HG03139 (cell line): ENCODE measurements around the gene PRUNE2.

ENCODE experiments used
- ATAC-seq: cut with Tn5 transposase; IDR thresholded peaks from one replicate; pipeline ENCODE4 v1.9.1; 2021; ENCODE audit not compliant: unreplicated experiment

PRUNE2 gene

DNA sequence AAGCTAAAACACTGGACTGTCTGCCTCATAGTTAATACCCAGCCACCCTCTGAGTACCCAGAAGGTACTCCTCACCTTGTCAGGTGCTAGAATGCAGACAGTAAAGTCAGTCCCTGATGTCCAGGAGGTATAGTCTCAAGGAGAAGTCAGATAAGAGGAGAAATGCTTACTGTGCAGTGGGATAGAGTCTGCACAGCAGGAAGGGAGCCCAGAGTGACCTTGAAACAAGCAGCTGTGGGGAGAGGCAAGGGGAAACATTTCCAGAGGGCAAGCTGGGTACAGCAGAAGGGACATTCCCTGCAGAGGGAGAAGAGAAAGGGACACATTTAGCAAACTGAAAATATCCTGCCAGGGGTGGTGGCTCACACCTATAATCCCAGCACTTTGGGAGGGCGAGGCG lies 324.2 kb downstream of the PRUNE2 start:
- ATAC-seq, result no peak

DNA sequence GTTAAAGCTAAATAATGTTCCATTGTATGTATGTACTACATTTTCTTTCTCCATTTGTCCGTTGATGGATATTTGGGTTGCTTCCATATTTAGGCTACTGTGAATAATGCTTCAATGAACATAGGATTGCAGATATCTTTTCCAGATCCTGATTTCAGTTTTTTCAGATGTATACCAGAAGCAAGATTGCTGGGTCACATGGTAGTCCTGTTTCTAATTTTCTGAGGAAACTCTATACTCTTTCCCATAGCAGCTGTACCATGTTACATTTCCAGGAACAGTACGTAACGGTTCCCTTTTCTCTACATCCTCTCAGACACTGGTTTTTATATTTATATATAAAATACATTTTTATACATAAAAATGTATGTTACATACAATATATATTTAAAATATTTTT lies 325.1 kb downstream of the PRUNE2 start:
- ATAC-seq, result no peak

DNA sequence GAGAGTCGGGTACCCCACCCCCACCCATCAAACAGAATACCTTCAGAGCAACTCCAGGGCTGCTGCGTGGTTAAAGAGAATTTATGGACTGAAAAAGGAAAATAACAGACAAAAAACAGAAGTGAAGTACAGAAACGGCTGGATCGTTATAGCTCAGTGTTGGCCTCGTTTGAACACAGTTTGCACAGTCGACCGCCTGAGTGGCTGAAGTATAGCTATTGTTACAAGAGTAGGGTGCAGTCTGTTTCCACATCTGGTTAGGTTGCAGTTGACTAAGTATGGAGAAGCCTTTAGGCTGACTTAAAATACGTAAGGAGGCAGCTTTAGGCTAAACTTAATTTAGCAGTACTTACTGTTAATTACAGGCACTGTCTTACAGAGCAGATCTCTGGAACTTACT lies 325.7 kb downstream of the PRUNE2 start:
- ATAC-seq, result no peak

GRCh38 chr9:76576344-76576743 lies 329.6 kb downstream of the PRUNE2 start:
- peak; percentile 74 for ATAC-seq

- ATAC-seq, result no peak
These were observed 330.2 kb downstream of the PRUNE2 start for GRCh38 chr9:76575761-76576160.

DNA sequence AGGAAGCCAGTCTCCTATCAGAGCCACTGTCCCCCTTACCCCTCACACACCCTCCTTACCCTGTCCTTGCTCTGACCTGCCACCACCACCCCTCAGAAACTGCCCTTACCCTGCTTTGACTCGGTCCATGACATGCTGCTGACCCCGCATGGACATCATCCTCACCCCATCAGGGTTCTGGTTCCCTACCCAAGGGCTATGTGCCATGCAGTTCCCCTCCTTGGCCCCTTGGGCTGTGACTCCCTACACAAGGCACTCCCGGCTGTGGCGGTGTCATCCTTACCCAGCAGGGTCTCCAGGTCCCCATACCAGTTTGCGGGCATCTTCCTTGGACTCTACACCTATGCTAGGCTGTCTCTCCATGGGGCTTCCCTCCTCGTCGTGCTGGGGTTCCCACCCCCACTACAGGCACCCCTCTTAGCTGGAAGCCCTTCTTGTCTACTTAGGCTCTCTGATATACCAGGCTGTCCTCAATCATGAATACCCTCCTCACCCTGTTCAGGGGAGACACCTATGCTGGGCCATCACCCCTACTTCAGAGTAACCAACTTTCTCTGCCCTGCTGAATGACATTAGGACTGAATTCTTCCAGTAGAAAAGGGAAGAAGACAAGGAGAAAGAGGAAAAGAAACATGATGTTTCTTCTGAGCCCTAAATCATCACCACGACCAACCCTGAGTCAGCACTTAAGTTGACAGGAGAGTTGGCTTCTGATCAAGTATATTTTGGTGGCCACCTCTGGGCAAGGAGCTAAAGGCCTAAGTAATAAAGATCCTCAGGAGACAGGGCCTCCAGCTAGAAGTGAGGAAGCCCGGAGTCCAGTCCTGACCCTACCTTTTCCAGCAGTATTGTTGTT lies 331.8 kb downstream of the PRUNE2 start:
- ATAC-seq, result no peak

DNA sequence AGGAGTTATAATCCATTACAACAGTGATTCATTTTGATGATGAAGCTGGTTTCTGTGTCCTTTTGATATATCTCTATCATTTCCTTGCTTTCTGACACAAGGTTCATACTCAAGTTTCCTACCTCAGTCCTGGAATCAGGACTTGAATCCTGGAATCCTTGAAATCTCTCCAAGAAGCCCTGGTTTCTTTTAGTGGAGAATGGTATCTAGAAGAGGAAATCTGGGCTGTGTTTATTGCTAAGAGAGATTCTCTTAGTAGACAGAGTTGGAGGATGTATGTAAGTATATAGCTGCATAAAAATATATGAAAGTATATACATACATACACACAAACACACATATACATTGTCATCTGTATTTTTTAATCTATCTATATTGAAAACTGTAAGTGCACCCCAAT lies 332.5 kb downstream of the PRUNE2 start:
- no peak for ATAC-seq

DNA sequence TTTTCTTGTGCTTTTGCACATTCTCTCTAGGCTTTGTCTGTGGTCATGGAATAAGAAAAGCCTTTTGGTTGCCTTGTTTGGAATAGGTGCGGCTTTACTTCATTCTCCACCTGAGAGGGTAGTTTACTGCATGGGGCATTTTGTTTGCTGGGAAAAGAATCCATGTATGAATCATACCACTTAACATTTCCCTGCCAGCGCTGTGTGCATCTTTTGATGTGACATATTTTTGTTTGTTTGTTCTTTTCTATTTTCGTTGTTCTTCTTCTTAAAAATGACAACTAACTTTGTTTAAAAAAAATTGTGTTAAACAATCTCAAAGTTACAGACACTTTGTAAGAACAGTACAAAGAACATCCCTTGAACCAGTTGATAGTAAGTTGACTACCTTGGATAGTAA lies 333.8 kb downstream of the PRUNE2 start:
- ATAC-seq, result no peak

GRCh38 chr9:76571743-76572146 lies 334.2 kb downstream of the PRUNE2 start:
- ATAC-seq, result no peak

DNA sequence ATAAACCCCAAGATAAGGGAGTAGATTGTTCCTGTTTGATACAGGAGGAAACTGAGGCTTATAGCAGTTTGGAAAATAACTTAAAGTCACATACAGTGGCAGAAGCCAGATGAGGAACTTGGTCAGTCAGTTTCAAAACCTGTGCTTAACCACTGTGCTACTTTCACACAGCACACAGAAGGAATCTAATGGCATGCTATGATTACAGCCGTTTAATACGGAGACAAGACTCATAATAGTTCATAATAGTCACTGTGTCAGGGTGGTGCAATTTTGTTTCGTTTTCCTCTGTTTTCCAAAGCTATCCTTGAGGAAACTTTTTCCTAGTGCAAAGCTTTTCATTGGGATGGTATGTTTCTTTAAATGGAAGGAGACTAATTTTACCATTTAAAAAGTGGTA lies 334.6 kb downstream of the PRUNE2 start:
- ATAC-seq, result peak; percentile 84

DNA sequence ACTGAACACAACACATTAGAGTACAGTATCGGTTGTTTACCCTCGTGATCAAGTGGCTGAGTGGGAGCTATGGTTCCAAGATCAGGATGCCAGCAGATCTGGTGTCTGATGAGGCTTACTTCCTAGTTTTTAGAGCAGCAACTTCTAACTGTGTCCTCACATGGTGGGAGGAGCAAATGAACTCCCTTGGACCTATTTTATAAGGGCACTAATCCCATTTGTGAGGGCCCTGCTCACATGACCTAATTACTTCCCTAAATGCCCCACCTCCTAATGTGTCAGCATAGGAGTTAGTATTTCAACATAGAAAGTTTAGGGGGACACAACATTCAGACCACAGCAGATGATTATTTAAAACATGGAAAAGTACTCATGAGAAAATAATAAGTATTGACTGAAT lies 335.1 kb downstream of the PRUNE2 start:
- no peak for ATAC-seq

- no peak for ATAC-seq
These were observed 338.8 kb downstream of the PRUNE2 start for GRCh38 chr9:76567086-76567485.

DNA sequence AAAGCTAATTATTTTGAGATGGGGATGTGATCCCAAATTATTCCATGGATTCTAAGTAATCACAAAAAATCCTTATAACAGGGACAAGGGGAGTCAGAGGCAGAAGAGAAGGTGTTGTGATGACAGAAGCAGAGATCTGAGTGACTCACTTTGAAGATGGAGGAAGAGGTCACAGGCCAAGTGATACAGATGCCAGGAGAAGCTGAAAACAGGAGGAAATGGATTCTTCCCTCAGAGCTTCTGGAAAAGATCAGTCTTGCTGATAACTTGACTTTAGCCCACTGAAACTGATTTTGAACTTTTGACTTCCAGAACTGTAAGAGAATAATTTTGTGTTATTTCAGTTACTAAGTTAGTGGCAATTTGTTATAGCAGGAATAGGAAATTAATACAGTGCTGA lies 341.6 kb downstream of the PRUNE2 start:
- no peak for ATAC-seq

DNA sequence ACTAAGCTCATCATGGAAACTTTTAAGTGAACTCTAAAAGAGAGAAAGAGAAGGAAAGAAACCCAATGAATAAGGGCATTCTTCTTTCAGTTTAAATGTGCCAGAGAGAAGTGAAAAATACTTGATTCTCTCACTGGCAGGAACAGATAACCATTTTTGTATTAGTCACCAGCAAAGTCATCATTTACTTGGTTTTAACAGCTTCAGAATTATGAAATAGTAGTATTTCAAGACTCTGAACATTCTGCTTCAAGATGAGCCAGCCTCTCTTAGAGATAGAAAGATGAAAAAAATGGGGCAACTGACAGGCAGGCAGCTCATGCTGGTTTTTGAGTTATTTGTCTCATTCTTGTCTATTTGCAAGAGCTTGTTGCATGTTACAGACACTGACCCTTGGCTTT lies 343.4 kb downstream of the PRUNE2 start:
- ATAC-seq, result peak; percentile 67

DNA sequence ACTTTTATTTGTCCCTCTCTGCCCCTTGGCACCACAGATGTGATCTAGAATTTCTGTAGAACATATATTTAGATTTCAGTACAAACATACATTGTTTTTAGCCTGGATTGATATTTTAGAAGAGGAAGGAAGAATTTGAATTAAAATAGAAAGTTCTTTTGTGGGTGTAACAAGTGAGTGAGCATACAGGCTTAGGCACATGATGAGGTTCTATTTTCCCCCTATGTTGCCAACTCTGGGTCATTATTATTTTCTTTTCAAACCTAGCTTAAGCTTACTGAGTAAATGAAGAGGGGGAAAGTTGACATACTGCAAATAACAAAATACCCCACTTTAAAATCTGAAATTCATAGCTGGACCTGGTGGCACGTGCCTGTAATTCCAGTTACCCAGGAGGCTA lies 344.0 kb downstream of the PRUNE2 start:
- ATAC-seq, result no peak
